Mesendoderm (in vitro differentiated cells): ENCODE results near the gene LIPA.

ENCODE experiments used
- DNase-seq: peaks from one replicate; pipeline ENCODE4 v3.0.0; 2013
- H2AK5ac ChIP-seq: 2 replicates; pipeline ENCODE4 v1.6.1; 2013; ENCODE audit warnings: low read length, inconsistent platforms
- H2BK120ac ChIP-seq: 2 replicates; pipeline ENCODE4 v1.6.1; 2013; ENCODE audit warnings: low read depth, mild to moderate bottlenecking, low read length, moderate library complexity, mixed read lengths
- H2BK15ac ChIP-seq: replicated peaks from 2 replicates; pipeline ENCODE4 v1.6.1; 2013; ENCODE audit warnings: low read depth, mild to moderate bottlenecking, moderate library complexity
- H2BK5ac ChIP-seq: 2 replicates; pipeline ENCODE4 v1.6.1; 2013; ENCODE audit warnings: low read length, inconsistent platforms
- H3K18ac ChIP-seq: 2 replicates; pipeline ENCODE4 v1.6.1; 2013; ENCODE audit warnings: mild to moderate bottlenecking, low read length, mixed read lengths
- H3K23ac ChIP-seq: one replicate; pipeline ENCODE4 v1.6.1; 2013; ENCODE audit warnings: low read length
- H3K27ac ChIP-seq: 2 replicates; pipeline ENCODE4 v1.5.1; 2013; ENCODE audit warnings: low read depth, mild to moderate bottlenecking, inconsistent platforms, low read length, moderate library complexity
- H3K27me3 ChIP-seq: 2 replicates; pipeline ENCODE4 v1.6.1; 2013; ENCODE audit warnings: low read length, control low read depth, mild to moderate bottlenecking, inconsistent platforms; ENCODE audit not compliant: insufficient read depth, poor library complexity
- H3K36me3 ChIP-seq: 2 replicates; pipeline ENCODE4 v1.6.1; 2013; ENCODE audit warnings: low read length, inconsistent platforms; ENCODE audit not compliant: control insufficient read depth, insufficient read depth
- H3K4ac ChIP-seq: one replicate; pipeline ENCODE4 v1.6.1; 2013; ENCODE audit warnings: low read depth, mild to moderate bottlenecking, low read length, moderate library complexity
- H3K4me1 ChIP-seq: 2 replicates; pipeline ENCODE4 v1.6.1; 2013; ENCODE audit warnings: low read depth, low read length, inconsistent platforms; ENCODE audit not compliant: control insufficient read depth
- H3K4me2 ChIP-seq: 2 replicates; pipeline ENCODE4 v1.6.1; 2013; ENCODE audit warnings: low read length
- H3K4me3 ChIP-seq: 2 replicates; pipeline ENCODE4 v1.5.1; 2013; ENCODE audit warnings: mild to moderate bottlenecking, low read length
- H3K56ac ChIP-seq: one replicate; pipeline ENCODE4 v1.6.1; 2013; ENCODE audit warnings: low read length
- H3K79me1 ChIP-seq: 2 replicates; pipeline ENCODE4 v1.6.1; 2013; ENCODE audit warnings: low read length, inconsistent platforms
- H3K79me2 ChIP-seq: 2 replicates; pipeline ENCODE4 v1.6.1; 2013; ENCODE audit warnings: mild to moderate bottlenecking, low read length; ENCODE audit not compliant: control insufficient read depth, insufficient read depth
- H3K9ac ChIP-seq: 2 replicates; pipeline ENCODE4 v1.6.1; 2013; ENCODE audit warnings: low read length, inconsistent platforms
- H4K5ac ChIP-seq: one replicate; pipeline ENCODE4 v1.6.1; 2013; ENCODE audit warnings: low read length
- H4K8ac ChIP-seq: one replicate; pipeline ENCODE4 v1.6.1; 2013; ENCODE audit warnings: low read depth, mild to moderate bottlenecking, control low read depth, low read length, moderate library complexity
- WGBS: extraction: QIAGEN DNeasy Blood & Tissue Kit; methylation state at CpG from one replicate; pipeline ENCODE4 v1.1.7; 2013; ENCODE audit warnings: low lambda C conversion rate, missing lambda C conversion rate; ENCODE audit not compliant: insufficient coverage; ENCODE audit errors: extremely low coverage; 5-methylcytosine and 5-hydroxymethylcytosine counted together

Gene LIPA

GRCh38 chr10:89242345-89242684, 9.3 kb downstream of the LIPA start:
- Histone ChIP-seq H3K4me3 (no peak overlapping the region), H3K56ac (no peak overlapping the region), H2AK5ac (no peak overlapping the region), H2BK15ac (no peak overlapping the region), H3K4me2 (no peak overlapping the region), H3K18ac (no peak overlapping the region), H2BK5ac (no peak overlapping the region), H3K79me2 (no peaks in the 10 kb centered on the region), H3K4ac (no peak overlapping the region), H4K5ac (no peak overlapping the region), H3K36me3 (no peaks in the 10 kb centered on the region), H4K8ac (no peak overlapping the region), H3K4me1 (peaks cover 2% of the 10 kb centered on the region), H3K27me3 (no peaks in the 10 kb centered on the region), H3K9ac (no peak overlapping the region), H2BK120ac (no peak overlapping the region), H3K27ac (no peak overlapping the region), H3K23ac (no peak overlapping the region), H3K79me1 (no peaks in the 10 kb centered on the region)
- DNase-seq: no peak

GRCh38 chr10:89241486-89242344, 9.9 kb downstream of the LIPA start:
- Histone ChIP-seq H2BK5ac (no peak overlapping the region), H3K27me3 (no peaks in the 10 kb centered on the region)

DNA sequence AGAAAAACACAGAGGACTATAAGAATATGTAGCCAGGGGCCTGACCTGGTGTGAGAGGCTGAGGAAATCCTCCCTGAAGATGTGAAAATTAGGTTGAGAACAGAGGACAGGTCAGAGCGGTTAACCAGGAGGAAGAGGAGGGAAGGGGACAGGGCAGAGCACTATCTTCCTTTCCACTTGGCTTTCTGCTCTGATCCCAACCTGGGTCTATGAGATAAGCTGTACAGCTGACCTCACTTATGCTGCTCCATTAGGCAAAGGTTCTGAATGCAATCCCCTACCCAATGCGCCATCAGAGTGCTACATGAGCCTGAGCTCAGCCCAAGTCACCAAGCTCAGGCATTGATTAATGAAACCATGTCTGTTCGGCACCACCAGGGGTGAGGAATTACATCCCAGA, 10.5 kb downstream of the LIPA start:
- no peak overlapping the region for H3K23ac ChIP-seq
- WGBS: no CpG with 5 or more reads among the region's 3 CpGs
- no peak overlapping the region for H4K8ac ChIP-seq
- H2BK15ac ChIP-seq: no peak overlapping the region
- H3K9ac ChIP-seq: no peak overlapping the region
- no peak overlapping the region for H3K56ac ChIP-seq
- H3K79me2 ChIP-seq: no peaks in the 10 kb centered on the region
- H4K5ac ChIP-seq: no peak overlapping the region
- H3K36me3 ChIP-seq: no peaks in the 10 kb centered on the region
- no peak overlapping the region for H2AK5ac ChIP-seq
- H3K4ac ChIP-seq: no peak overlapping the region
- no peak overlapping the region for H3K18ac ChIP-seq
- no peak overlapping the region for H3K4me2 ChIP-seq
- no peak for DNase-seq
- peaks cover 2% of the 10 kb centered on the region for H3K4me1 ChIP-seq
- H3K4me3 ChIP-seq: no peak overlapping the region
- no peaks in the 10 kb centered on the region for H3K79me1 ChIP-seq
- no peak overlapping the region for H2BK120ac ChIP-seq
- no peak overlapping the region for H2BK5ac ChIP-seq
- H3K27me3 ChIP-seq: no peaks in the 10 kb centered on the region
- H3K27ac ChIP-seq: no peak overlapping the region

More at GRCh38 chr10:89241486-89242344, 9.9 kb downstream of the LIPA start:
- H2BK120ac ChIP-seq: no peak overlapping the region
- H2BK15ac ChIP-seq: no peak overlapping the region
- H3K79me2 ChIP-seq: no peaks in the 10 kb centered on the region
- H3K27ac ChIP-seq: no peak overlapping the region
- H3K56ac ChIP-seq: no peak overlapping the region
- no peak overlapping the region for H3K23ac ChIP-seq
- H3K18ac ChIP-seq: no peak overlapping the region
- DNase-seq: no peak
- H3K4ac ChIP-seq: no peak overlapping the region
- no peak overlapping the region for H2AK5ac ChIP-seq
- no peak overlapping the region for H3K9ac ChIP-seq
- H3K4me3 ChIP-seq: no peak overlapping the region
- no peak overlapping the region for H3K4me2 ChIP-seq
- H3K79me1 ChIP-seq: no peaks in the 10 kb centered on the region
- WGBS: no CpG with 5 or more reads among the region's 3 CpGs
- peaks cover 2% of the 10 kb centered on the region for H3K4me1 ChIP-seq
- H4K8ac ChIP-seq: no peak overlapping the region
- H4K5ac ChIP-seq: no peak overlapping the region
- H3K36me3 ChIP-seq: no peaks in the 10 kb centered on the region

DNA sequence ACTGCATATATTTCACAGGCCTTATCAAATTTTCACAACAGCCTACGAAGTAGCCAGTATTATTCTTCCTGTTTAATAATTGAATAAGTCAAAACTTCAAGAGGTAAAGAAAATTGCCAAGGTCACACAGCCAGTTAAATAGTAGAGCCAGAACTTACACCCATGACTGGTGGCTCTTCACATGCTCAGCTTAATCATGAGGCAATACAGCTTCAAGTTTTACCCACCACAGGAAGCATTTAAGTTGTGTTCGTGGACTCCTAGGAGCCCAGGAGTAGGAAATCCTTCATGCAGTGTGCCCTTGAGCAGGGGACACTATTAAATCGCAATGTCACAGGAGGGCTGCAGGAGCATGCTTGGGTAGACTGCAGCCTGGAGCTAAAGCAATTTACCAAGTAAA, 11.1 kb downstream of the LIPA start:
- Histone ChIP-seq H3K27me3 (no peaks in the 10 kb centered on the region), H3K79me2 (no peaks in the 10 kb centered on the region)
- no CpG with 5 or more reads among the region's 3 CpGs for WGBS

GRCh38 chr10:89238956-89239644, 12.5 kb downstream of the LIPA start:
- H3K79me1 ChIP-seq: no peaks in the 10 kb centered on the region
- peak; percentile 42 for DNase-seq
- H4K8ac ChIP-seq: no peak overlapping the region
- no peak overlapping the region for H3K56ac ChIP-seq
- H3K4me2 ChIP-seq: no peak overlapping the region
- H3K4ac ChIP-seq: no peak overlapping the region
- H3K4me1 ChIP-seq: peaks cover 2% of the 10 kb centered on the region
- H3K27me3 ChIP-seq: no peaks in the 10 kb centered on the region
- H4K5ac ChIP-seq: no peak overlapping the region
- H3K23ac ChIP-seq: peak overlapping the region; percentile 37
- H2BK120ac ChIP-seq: no peak overlapping the region
- no peak overlapping the region for H2AK5ac ChIP-seq
- WGBS: no CpG with 5 or more reads among the region's 5 CpGs
- no peaks in the 10 kb centered on the region for H3K79me2 ChIP-seq
- H3K36me3 ChIP-seq: no peaks in the 10 kb centered on the region
- no peak overlapping the region for H2BK15ac ChIP-seq
- no peak overlapping the region for H3K18ac ChIP-seq
- no peak overlapping the region for H3K27ac ChIP-seq
- no peak overlapping the region for H2BK5ac ChIP-seq
- no peak overlapping the region for H3K9ac ChIP-seq
- no peak overlapping the region for H3K4me3 ChIP-seq

More for the DNA sequence above, 11.1 kb downstream of the LIPA start:
- Histone ChIP-seq H4K8ac (no peak overlapping the region), H3K79me1 (no peaks in the 10 kb centered on the region), H2AK5ac (no peak overlapping the region), H3K27ac (no peak overlapping the region), H4K5ac (no peak overlapping the region), H3K9ac (no peak overlapping the region), H3K23ac (no peak overlapping the region), H3K4me1 (peaks cover 2% of the 10 kb centered on the region), H2BK5ac (no peak overlapping the region), H3K4me3 (no peak overlapping the region), H3K4me2 (no peak overlapping the region), H2BK15ac (no peak overlapping the region), H2BK120ac (no peak overlapping the region), H3K18ac (no peak overlapping the region), H3K4ac (no peak overlapping the region), H3K56ac (no peak overlapping the region), H3K36me3 (no peaks in the 10 kb centered on the region)
- no peak for DNase-seq
